Panc1 (cell line): ENCODE results near the gene ABHD4.

Experiments
- POLR2AphosphoS5 ChIP-seq: IDR thresholded peaks from 2 replicates; pipeline ENCODE4 v1.6.1; 2012; ENCODE audit warnings: mild to moderate bottlenecking, low read depth, low read length, moderate library complexity
- SIN3A ChIP-seq: IDR thresholded peaks from 2 replicates; pipeline ENCODE4 v1.6.1; 2012; ENCODE audit warnings: low read depth, mild to moderate bottlenecking, low read length, moderate library complexity, borderline replicate concordance; ENCODE audit not compliant: insufficient read depth
- TCF7L2 ChIP-seq: IDR thresholded peaks from 2 replicates; pipeline ENCODE4 v1.6.1; 2011; ENCODE audit warnings: mild to moderate bottlenecking, low read depth, low read length, inconsistent platforms
- TF ChIP-seq, protein P1 (sequence below): fragments of 450-650 bp; IDR thresholded peaks from 2 replicates; pipeline ENCODE4 v1.5.1; 2017; ENCODE audit warnings: mild to moderate bottlenecking
- TF ChIP-seq, protein P2 (sequence below), 2 experiments: IDR thresholded peaks; 2 replicates each; pipeline ENCODE4 v1.6.1; 2011 to 2012; ENCODE audit warnings: low read depth in 2 of 2, control low read depth in 1 of 2, low read length in 1 of 2, mild to moderate bottlenecking in 1 of 2, moderate library complexity in 1 of 2; ENCODE audit not compliant: insufficient read depth in 1 of 2

GRCh38 chr14:22552827-22553076 lies 45.3 kb upstream of the ABHD4 start:
- TF ChIP-seq, protein P1, sequence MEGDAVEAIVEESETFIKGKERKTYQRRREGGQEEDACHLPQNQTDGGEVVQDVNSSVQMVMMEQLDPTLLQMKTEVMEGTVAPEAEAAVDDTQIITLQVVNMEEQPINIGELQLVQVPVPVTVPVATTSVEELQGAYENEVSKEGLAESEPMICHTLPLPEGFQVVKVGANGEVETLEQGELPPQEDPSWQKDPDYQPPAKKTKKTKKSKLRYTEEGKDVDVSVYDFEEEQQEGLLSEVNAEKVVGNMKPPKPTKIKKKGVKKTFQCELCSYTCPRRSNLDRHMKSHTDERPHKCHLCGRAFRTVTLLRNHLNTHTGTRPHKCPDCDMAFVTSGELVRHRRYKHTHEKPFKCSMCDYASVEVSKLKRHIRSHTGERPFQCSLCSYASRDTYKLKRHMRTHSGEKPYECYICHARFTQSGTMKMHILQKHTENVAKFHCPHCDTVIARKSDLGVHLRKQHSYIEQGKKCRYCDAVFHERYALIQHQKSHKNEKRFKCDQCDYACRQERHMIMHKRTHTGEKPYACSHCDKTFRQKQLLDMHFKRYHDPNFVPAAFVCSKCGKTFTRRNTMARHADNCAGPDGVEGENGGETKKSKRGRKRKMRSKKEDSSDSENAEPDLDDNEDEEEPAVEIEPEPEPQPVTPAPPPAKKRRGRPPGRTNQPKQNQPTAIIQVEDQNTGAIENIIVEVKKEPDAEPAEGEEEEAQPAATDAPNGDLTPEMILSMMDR, result no peak
- TF ChIP-seq POLR2AphosphoS5, result no peak
- TF ChIP-seq, protein P2, sequence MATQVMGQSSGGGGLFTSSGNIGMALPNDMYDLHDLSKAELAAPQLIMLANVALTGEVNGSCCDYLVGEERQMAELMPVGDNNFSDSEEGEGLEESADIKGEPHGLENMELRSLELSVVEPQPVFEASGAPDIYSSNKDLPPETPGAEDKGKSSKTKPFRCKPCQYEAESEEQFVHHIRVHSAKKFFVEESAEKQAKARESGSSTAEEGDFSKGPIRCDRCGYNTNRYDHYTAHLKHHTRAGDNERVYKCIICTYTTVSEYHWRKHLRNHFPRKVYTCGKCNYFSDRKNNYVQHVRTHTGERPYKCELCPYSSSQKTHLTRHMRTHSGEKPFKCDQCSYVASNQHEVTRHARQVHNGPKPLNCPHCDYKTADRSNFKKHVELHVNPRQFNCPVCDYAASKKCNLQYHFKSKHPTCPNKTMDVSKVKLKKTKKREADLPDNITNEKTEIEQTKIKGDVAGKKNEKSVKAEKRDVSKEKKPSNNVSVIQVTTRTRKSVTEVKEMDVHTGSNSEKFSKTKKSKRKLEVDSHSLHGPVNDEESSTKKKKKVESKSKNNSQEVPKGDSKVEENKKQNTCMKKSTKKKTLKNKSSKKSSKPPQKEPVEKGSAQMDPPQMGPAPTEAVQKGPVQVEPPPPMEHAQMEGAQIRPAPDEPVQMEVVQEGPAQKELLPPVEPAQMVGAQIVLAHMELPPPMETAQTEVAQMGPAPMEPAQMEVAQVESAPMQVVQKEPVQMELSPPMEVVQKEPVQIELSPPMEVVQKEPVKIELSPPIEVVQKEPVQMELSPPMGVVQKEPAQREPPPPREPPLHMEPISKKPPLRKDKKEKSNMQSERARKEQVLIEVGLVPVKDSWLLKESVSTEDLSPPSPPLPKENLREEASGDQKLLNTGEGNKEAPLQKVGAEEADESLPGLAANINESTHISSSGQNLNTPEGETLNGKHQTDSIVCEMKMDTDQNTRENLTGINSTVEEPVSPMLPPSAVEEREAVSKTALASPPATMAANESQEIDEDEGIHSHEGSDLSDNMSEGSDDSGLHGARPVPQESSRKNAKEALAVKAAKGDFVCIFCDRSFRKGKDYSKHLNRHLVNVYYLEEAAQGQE (IDR thresholded peaks at IDR 0.05; ENCODE audit: insufficient read depth in 1 of 2, low read depth in 2 of 2, low read length in 1 of 2), result no peak
- TF ChIP-seq TCF7L2, result no peak
- no peak for TF ChIP-seq SIN3A
